IPS DF 6.9 (cell line): ENCODE data around the gene CEACAM1.
"Not testable (repeated sequence)": the region's sequence is repeated elsewhere in the genome, so short reads cannot be mapped to it uniquely, and the experiment has no call there.

ENCODE experiments used
- DNase-seq: peaks from one replicate; pipeline ENCODE4 v3.0.0-alpha.2; 2013; ENCODE audit warnings: low read depth, low spot score
- H3K27ac ChIP-seq: one replicate; pipeline ENCODE4 v1.5.1; 2013; ENCODE audit warnings: low read length, control low read depth
- H3K27me3 ChIP-seq: 2 replicates; pipeline ENCODE4 v1.6.1; 2013; ENCODE audit warnings: mild to moderate bottlenecking, low read length; ENCODE audit not compliant: control insufficient read depth, insufficient read depth
- H3K36me3 ChIP-seq: 2 replicates; pipeline ENCODE4 v1.6.1; 2013; ENCODE audit warnings: low read length; ENCODE audit not compliant: control insufficient read depth, insufficient read depth
- H3K4me1 ChIP-seq: 2 replicates; pipeline ENCODE4 v1.6.1; 2013; ENCODE audit warnings: low read length; ENCODE audit not compliant: control insufficient read depth, insufficient read depth
- H3K4me3 ChIP-seq: 2 replicates; pipeline ENCODE4 v1.5.1; 2013; ENCODE audit warnings: mild to moderate bottlenecking, low read length
- H3K9me3 ChIP-seq: 2 replicates; pipeline ENCODE4 v1.6.1; 2013; ENCODE audit warnings: low read length, inconsistent platforms; ENCODE audit not compliant: control insufficient read depth, insufficient read depth
- WGBS: extraction: QIAGEN DNeasy Blood & Tissue Kit; methylation state at CpG from one replicate; pipeline ENCODE4 v1.1.7; 2013; ENCODE audit warnings: mixed read lengths, missing lambda C conversion rate; ENCODE audit not compliant: insufficient read length, insufficient coverage; 5-methylcytosine and 5-hydroxymethylcytosine counted together

The CEACAM1 gene

GRCh38 chr19:42495663-42496062, 32.6 kb downstream of the CEACAM1 start:
- Histone ChIP-seq H3K27ac (no peak overlapping the region), H3K27me3 (no peaks in the 10 kb centered on the region), H3K9me3 (no peaks in the 10 kb centered on the region), H3K4me3 (no peak overlapping the region), H3K36me3 (no peaks in the 10 kb centered on the region), H3K4me1 (peaks cover 3% of the 10 kb centered on the region; the same call in 1 of the 2 replicates)
- no peak for DNase-seq
- no CpG with 5 or more reads among the region's 3 CpGs for WGBS

GRCh38 chr19:42494321-42494720, 34.0 kb downstream of the CEACAM1 start:
- no peaks in the 10 kb centered on the region for H3K9me3 ChIP-seq
- DNase-seq: no peak
- peaks cover 3% of the 10 kb centered on the region; the same call in 1 of the 2 replicates for H3K4me1 ChIP-seq
- no peak overlapping the region for H3K27ac ChIP-seq
- H3K4me3 ChIP-seq: no peak overlapping the region
- no peaks in the 10 kb centered on the region for H3K36me3 ChIP-seq
- WGBS: no CpG with 5 or more reads among the region's 3 CpGs
- no peaks in the 10 kb centered on the region for H3K27me3 ChIP-seq

- no peaks in the 10 kb centered on the region for H3K36me3 ChIP-seq
- H3K27me3 ChIP-seq: no peaks in the 10 kb centered on the region
- H3K9me3 ChIP-seq: no peaks in the 10 kb centered on the region
- WGBS: no CpG with 5 or more reads among the region's 6 CpGs
- no peak overlapping the region for H3K4me3 ChIP-seq
- H3K27ac ChIP-seq: no peak overlapping the region
- H3K4me1 ChIP-seq: no peaks in the 10 kb centered on the region
- DNase-seq: no peak
Measured at GRCh38 chr19:42488783-42489521, 39.3 kb downstream of the CEACAM1 start.

- H3K4me1 ChIP-seq: no peaks in the 10 kb centered on the region
- no peak overlapping the region for H3K27ac ChIP-seq
- no peaks in the 10 kb centered on the region for H3K9me3 ChIP-seq
- H3K27me3 ChIP-seq: no peaks in the 10 kb centered on the region
- H3K36me3 ChIP-seq: no peaks in the 10 kb centered on the region
- no peak for DNase-seq
- no CpG with 5 or more reads among the region's 3 CpGs for WGBS
- no peak overlapping the region for H3K4me3 ChIP-seq
Measured at GRCh38 chr19:42487798-42488178, 40.5 kb downstream of the CEACAM1 start.

GRCh38 chr19:42487032-42487797, 41.1 kb downstream of the CEACAM1 start:
- H3K4me3 ChIP-seq: no peak overlapping the region
- no peaks in the 10 kb centered on the region for H3K9me3 ChIP-seq
- no CpG with 5 or more reads among the region's 3 CpGs for WGBS
- no peaks in the 10 kb centered on the region for H3K27me3 ChIP-seq
- no peak overlapping the region for H3K27ac ChIP-seq
- H3K36me3 ChIP-seq: no peaks in the 10 kb centered on the region
- no peaks in the 10 kb centered on the region for H3K4me1 ChIP-seq
- no peak for DNase-seq

- not testable (repeated sequence) for H3K27ac ChIP-seq, H3K27me3 ChIP-seq, DNase-seq, H3K36me3 ChIP-seq, H3K4me1 ChIP-seq, H3K9me3 ChIP-seq, H3K4me3 ChIP-seq
- no CpG with 5 or more reads among the region's 4 CpGs for WGBS
Measured at GRCh38 chr19:42485036-42485435, 43.2 kb downstream of the CEACAM1 start.

- Histone ChIP-seq H3K27me3 (no peaks in the 10 kb centered on the region), H3K27ac (no peak overlapping the region), H3K9me3 (no peaks in the 10 kb centered on the region), H3K4me3 (no peak overlapping the region), H3K4me1 (peaks cover 3% of the 10 kb centered on the region; the same call in 1 of the 2 replicates), H3K36me3 (no peaks in the 10 kb centered on the region)
- no peak for DNase-seq
- no CpG with 5 or more reads among the region's 7 CpGs for WGBS
Measured at GRCh38 chr19:42480335-42481095, 47.8 kb downstream of the CEACAM1 start.

GRCh38 chr19:42479736-42480135, 48.5 kb downstream of the CEACAM1 start:
- H3K36me3 ChIP-seq: no peaks in the 10 kb centered on the region
- no peak overlapping the region for H3K27ac ChIP-seq
- H3K27me3 ChIP-seq: no peaks in the 10 kb centered on the region
- no CpG with 5 or more reads among the region's 9 CpGs for WGBS
- no peaks in the 10 kb centered on the region for H3K9me3 ChIP-seq
- peaks cover 7% of the 10 kb centered on the region for H3K4me1 ChIP-seq
- H3K4me3 ChIP-seq: no peak overlapping the region
- DNase-seq: no peak

GRCh38 chr19:42478765-42479311, 49.4 kb downstream of the CEACAM1 start:
- no peak for DNase-seq
- H3K27ac ChIP-seq: no peak overlapping the region
- H3K4me3 ChIP-seq: no peak overlapping the region
- no CpG with 5 or more reads among the region's 2 CpGs for WGBS
- no peaks in the 10 kb centered on the region for H3K36me3 ChIP-seq
- H3K4me1 ChIP-seq: peaks cover 8% of the 10 kb centered on the region
- no peaks in the 10 kb centered on the region for H3K27me3 ChIP-seq
- no peaks in the 10 kb centered on the region for H3K9me3 ChIP-seq

- no peaks in the 10 kb centered on the region for H3K9me3 ChIP-seq
- no peaks in the 10 kb centered on the region for H3K36me3 ChIP-seq
- H3K27me3 ChIP-seq: no peaks in the 10 kb centered on the region
- no peak overlapping the region for H3K27ac ChIP-seq
- DNase-seq: no peak
- WGBS: no CpG with 5 or more reads among the region's 2 CpGs
- H3K4me1 ChIP-seq: peaks cover 9% of the 10 kb centered on the region
- no peak overlapping the region for H3K4me3 ChIP-seq
Measured at GRCh38 chr19:42477933-42478332, 50.3 kb downstream of the CEACAM1 start.
